Left lung (tissue), 10 donors: ENCODE data around the gene PKD1. TPM values are rescaled to one million over a fixed set of nuclear protein-coding genes. Genes with fewer than 3 reads are reported as not detected.

Experiments used
- ATAC-seq: fragments of 200-7000 bp; cut with Tn5 transposase; one replicate; pipeline ENCODE4 v1.9.1; 2020; ENCODE audit warnings: moderate library complexity
- DNase-seq, 4 donors: peaks; one replicate each; pipeline ENCODE4 v3.0.0-alpha.2; 2013 to 2020
- H3K27ac ChIP-seq, 2 donors: fragments of 200-600 bp; sonication (generic) in 1 of 2; one replicate each; pipeline versions ENCODE4 v1.5.0 to v1.8.0; 2020 to 2021
- H3K27me3 ChIP-seq, 2 donors: fragments of 200-600 bp; sonication (generic) in 1 of 2; one replicate each; pipeline versions ENCODE4 v1.5.0 to v1.8.0; 2020 to 2021
- H3K36me3 ChIP-seq, 2 donors: fragments of 200-600 bp; sonication (generic) in 1 of 2; one replicate each; pipeline versions ENCODE4 v1.5.0 to v1.8.0; 2020 to 2021
- H3K4me1 ChIP-seq, 2 donors: fragments of 200-600 bp; one replicate each; pipeline ENCODE4 v1.8.0; 2021
- H3K4me3 ChIP-seq, 2 donors: fragments of 200-600 bp; sonication (generic) in 1 of 2; one replicate each; pipeline versions ENCODE4 v1.5.0 to v1.8.0; 2020 to 2021; ENCODE audit warnings: mild to moderate bottlenecking in 1 of 2
- H3K9me3 ChIP-seq, 2 donors: fragments of 200-600 bp; sonication (generic) in 1 of 2; one replicate each; pipeline versions ENCODE4 v1.5.0 to v1.8.0; 2020 to 2021
- intact Hi-C, 2 donors: fragments of 100-400 bp; cut with DNase I; formaldehyde crosslinking; loops; one replicate each; pipeline versions ENCODE4 v1.11.2 to v1.14.2; 2022
- polyA plus RNA-seq, 6 donors: library from polyadenylated mRNA; unstranded; fragments of 120-200 nt; gene quantifications; one replicate each; pipeline ENCODE4 v1.2.1, GENCODE V29; 2013; ENCODE audit not compliant: insufficient read length in 6 of 6
- total RNA-seq, 2 donors: library from RNA; stranded (reverse); fragmentation: NEBNext Ultra II Directional; extraction: Animal tissue kit (Norgen Biotek cat#: 25700); gene quantifications; one replicate each; pipeline ENCODE4 v1.2.1, GENCODE V29; 2021
- TF ChIP-seq, protein P1 (sequence below), 2 donors: fragments of 200-600 bp; sonication (generic) in 1 of 2; IDR thresholded peaks; one replicate each; pipeline versions ENCODE4 v1.5.0 to v1.8.0; 2021; ENCODE audit warnings: antibody characterized with exemption in 2 of 2
- donor health status: DM: no; HTN: yes; CAD: no.
- donor health status: DM: no; HTN: no; CAD: no.

PKD1 gene
- total and polyA plus RNA-seq, 8 donors, result 63.2 to 165 (median 101) TPM

DNA sequence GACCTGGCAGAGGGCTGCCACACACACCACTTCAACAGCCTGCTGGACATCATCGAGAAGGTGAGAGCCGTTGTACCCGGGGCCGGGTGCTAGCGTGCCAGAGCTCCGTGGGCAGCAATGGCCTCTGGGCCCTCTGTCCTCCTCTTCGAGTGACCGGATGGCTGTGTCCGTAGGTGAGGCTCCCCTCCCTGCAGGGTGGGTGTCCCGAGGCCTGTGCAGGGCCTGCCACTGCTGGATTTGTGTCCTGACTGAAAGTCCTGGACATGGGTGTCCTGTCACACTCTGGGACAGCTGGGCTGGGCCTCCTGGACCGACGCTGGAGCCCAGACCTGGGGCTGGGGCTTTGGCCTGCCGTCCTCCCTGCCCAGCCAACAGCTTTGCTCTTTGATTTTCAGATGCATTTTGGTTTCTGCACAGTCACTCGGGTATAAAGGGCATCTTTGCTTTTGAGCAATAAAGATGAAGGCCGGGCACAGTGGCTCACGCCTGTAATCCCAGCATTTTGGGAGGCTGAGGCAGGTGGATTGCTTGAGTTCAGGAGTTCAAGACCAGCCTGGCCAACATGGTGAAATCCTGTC is 71.2 kb downstream of the PKD1 start:
- H3K4me3 ChIP-seq, result no peak overlapping the region
- H3K27me3 ChIP-seq, result no peaks in the 10 kb centered on the region
- H3K4me1 ChIP-seq, result no peaks in the 10 kb centered on the region
- ATAC-seq, result no peak
- no peak for DNase-seq
- no peaks in the 10 kb centered on the region for H3K9me3 ChIP-seq
- H3K27ac ChIP-seq, result no peak overlapping the region
- peaks cover 0 to 98% of the 10 kb centered on the region in 2 donors for H3K36me3 ChIP-seq
- intact Hi-C loops, result no loop called here
- TF ChIP-seq, protein P1, sequence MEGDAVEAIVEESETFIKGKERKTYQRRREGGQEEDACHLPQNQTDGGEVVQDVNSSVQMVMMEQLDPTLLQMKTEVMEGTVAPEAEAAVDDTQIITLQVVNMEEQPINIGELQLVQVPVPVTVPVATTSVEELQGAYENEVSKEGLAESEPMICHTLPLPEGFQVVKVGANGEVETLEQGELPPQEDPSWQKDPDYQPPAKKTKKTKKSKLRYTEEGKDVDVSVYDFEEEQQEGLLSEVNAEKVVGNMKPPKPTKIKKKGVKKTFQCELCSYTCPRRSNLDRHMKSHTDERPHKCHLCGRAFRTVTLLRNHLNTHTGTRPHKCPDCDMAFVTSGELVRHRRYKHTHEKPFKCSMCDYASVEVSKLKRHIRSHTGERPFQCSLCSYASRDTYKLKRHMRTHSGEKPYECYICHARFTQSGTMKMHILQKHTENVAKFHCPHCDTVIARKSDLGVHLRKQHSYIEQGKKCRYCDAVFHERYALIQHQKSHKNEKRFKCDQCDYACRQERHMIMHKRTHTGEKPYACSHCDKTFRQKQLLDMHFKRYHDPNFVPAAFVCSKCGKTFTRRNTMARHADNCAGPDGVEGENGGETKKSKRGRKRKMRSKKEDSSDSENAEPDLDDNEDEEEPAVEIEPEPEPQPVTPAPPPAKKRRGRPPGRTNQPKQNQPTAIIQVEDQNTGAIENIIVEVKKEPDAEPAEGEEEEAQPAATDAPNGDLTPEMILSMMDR (IDR thresholded peaks at IDR 0.05), result no peak

DNA sequence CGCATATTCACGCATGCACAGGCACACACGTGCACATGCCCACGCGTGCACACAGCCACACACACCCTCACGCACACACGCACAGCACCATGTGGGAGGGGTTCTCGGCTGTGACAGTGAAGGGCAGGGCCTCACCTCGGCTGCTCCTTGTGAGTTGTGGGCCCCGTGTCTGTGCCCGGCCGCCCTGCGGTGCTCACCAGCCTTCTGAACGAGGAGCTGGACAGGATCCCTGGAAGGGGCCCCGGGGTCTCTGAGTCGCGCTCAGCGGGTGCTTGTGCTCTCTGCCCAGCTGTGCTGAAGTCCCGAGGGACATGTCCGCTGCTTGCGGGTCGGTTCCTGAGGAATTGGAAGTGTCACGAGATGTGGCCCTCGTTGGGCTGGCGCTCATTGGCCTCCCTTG is 71.8 kb downstream of the PKD1 start:
- intact Hi-C loops, result no loop called here
- no peak for ATAC-seq
- Histone ChIP-seq H3K9me3 (no peaks in the 10 kb centered on the region), H3K4me1 (no peaks in the 10 kb centered on the region), H3K27me3 (no peaks in the 10 kb centered on the region), H3K27ac (no peak overlapping the region), H3K36me3 (peaks cover 0 to 100% of the 10 kb centered on the region in 2 donors), H3K4me3 (no peak overlapping the region)
- no peak for DNase-seq
- TF ChIP-seq, protein P1 (IDR thresholded peaks at IDR 0.05), result no peak

DNA sequence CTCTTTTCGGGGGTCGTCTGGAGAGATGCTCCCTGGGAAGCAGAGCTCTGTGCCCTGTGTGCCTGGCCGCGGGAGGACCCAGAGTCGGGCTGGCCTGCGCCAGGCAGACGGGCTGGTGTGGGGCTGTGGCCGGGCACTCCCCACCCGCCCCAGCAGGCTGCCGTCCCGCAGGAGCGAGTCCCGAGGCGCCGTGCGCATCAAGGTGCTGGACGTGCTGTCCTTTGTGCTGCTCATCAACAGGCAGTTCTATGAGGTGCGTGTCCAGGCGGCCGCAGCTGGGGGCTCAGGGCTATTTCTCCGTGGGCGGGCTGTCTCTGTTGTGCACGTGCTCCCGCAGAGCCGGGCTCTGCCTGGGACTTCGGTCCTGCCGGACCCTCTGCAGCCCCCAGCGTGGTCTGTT is 72.9 kb downstream of the PKD1 start:
- TF ChIP-seq, protein P1 (IDR thresholded peaks at IDR 0.05), result no peak
- intact Hi-C loops, result no loop called here
- Histone ChIP-seq H3K27me3 (no peaks in the 10 kb centered on the region), H3K9me3 (no peaks in the 10 kb centered on the region), H3K4me1 (no peaks in the 10 kb centered on the region), H3K27ac (no peak overlapping the region), H3K36me3 (peaks cover 0 to 99% of the 10 kb centered on the region in 2 donors), H3K4me3 (no peak overlapping the region)
- ATAC-seq, result no peak
- no peak for DNase-seq

DNA sequence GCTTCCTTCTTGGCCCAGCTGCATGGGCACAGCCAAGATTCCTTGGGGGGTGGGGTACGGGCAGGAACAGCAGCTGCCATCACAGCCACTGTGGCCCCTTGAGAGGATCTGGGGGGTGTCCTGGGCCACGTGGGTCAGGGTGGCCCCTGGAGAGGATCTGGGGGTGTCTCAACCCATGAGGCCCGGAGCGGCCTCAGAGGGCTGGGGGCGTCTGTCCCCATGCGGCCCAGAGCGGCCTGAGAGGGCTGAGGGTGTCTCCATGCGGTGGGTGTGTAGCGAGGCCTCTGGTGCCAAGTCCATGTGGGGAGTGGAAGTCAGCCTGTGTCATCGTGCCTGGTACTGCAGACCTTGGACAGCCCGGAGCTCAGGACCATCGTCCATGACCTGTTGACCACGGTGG is 74.2 kb downstream of the PKD1 start:
- Histone ChIP-seq H3K4me1 (no peaks in the 10 kb centered on the region), H3K36me3 (peaks cover 0 to 98% of the 10 kb centered on the region in 2 donors), H3K4me3 (no peak overlapping the region), H3K9me3 (no peaks in the 10 kb centered on the region), H3K27me3 (no peaks in the 10 kb centered on the region), H3K27ac (no peak overlapping the region)
- intact Hi-C loops, result no loop called here
- ATAC-seq (no peak), DNase-seq (no peak)
- TF ChIP-seq, protein P1 (IDR thresholded peaks at IDR 0.05), result no peak

DNA sequence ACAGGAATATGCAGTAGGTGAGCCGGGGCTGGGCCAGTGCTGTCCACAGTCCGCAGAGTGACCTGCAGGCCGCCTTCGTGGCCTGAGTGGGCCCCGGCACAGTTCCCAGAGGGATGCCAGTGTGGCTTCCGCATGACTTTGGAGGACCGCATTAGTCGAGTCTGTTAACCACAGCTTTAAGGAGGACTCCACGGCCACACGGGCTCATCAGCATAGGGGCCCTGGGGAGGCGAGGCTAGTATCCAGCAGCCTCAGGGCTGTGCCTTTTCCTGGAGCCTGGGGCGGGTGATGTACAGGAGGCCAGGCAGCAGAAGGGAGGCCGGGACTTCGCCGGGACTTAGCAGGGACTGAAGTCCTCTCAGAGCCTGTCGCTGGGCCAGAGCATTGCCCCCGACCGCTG is 74.7 kb downstream of the PKD1 start:
- Histone ChIP-seq H3K27ac (no peak overlapping the region), H3K4me1 (no peaks in the 10 kb centered on the region), H3K4me3 (no peak overlapping the region), H3K27me3 (no peaks in the 10 kb centered on the region), H3K36me3 (peaks cover 0 to 98% of the 10 kb centered on the region in 2 donors), H3K9me3 (no peaks in the 10 kb centered on the region)
- intact Hi-C loops, result no loop called here
- TF ChIP-seq, protein P1 (IDR thresholded peaks at IDR 0.05), result no peak
- DNase-seq (no peak), ATAC-seq (no peak)
